Measurements from ENCODE around the gene REEP2. TPM values are rescaled to one million over a fixed set of nuclear protein-coding genes. Genes with fewer than 3 reads are reported as not detected.

The REEP2 gene
- total RNA-seq, 1 donor from 2014 or later = 0.80 TPM

DNA sequence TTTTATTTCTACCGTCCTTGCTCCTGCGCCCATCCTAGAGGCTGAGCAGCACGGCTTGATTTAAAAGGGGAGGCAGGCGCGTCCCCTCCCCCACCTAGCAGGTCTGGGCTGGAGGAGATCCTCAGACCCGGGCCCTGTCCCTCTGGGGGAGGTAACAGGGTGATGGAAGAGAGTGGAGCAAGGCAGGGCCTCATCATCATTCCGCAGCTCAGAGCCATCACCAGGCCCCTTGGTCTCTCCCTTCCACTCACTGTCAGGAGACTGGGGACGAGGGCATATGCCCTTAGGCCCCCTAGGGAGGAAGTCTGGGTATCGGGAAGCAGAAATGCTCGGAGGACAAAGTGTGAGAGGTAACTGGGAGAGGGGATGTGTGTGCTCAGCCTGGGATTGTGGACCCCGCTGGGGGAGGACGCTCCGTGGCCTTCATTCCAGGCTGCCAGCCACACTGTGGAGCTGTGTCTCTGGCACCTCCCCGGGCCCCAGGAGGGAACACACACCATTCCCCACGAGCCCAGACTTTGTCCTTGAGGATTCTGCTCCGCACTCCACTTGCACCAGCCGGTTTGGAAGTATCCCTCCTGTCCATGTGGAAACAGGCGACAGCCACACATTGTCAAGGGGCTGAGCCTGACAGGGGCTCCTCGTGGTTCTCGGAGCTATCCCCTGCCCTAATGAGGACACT, 761 bp downstream of the REEP2 start:
- no peak overlapping the region for H3K27ac ChIP-seq
- no peaks in the 10 kb centered on the region for H3K9me3 ChIP-seq
- peak overlapping the region; percentile 46 for H3K4me3 ChIP-seq
- ATAC-seq (peak; percentile 12 to 22), DNase-seq (no peak)
- H3K36me3 ChIP-seq = peaks cover 23% of the 10 kb centered on the region
- TF ChIP-seq, protein P1, sequence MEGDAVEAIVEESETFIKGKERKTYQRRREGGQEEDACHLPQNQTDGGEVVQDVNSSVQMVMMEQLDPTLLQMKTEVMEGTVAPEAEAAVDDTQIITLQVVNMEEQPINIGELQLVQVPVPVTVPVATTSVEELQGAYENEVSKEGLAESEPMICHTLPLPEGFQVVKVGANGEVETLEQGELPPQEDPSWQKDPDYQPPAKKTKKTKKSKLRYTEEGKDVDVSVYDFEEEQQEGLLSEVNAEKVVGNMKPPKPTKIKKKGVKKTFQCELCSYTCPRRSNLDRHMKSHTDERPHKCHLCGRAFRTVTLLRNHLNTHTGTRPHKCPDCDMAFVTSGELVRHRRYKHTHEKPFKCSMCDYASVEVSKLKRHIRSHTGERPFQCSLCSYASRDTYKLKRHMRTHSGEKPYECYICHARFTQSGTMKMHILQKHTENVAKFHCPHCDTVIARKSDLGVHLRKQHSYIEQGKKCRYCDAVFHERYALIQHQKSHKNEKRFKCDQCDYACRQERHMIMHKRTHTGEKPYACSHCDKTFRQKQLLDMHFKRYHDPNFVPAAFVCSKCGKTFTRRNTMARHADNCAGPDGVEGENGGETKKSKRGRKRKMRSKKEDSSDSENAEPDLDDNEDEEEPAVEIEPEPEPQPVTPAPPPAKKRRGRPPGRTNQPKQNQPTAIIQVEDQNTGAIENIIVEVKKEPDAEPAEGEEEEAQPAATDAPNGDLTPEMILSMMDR (IDR thresholded peaks at IDR 0.05) = no peak
- no peaks in the 10 kb centered on the region for H3K27me3 ChIP-seq (ENCODE audit: low read depth)
- intact Hi-C loops (cut with DNase I) = no loop called here
- H3K4me1 ChIP-seq = peaks cover 6% of the 10 kb centered on the region

DNA sequence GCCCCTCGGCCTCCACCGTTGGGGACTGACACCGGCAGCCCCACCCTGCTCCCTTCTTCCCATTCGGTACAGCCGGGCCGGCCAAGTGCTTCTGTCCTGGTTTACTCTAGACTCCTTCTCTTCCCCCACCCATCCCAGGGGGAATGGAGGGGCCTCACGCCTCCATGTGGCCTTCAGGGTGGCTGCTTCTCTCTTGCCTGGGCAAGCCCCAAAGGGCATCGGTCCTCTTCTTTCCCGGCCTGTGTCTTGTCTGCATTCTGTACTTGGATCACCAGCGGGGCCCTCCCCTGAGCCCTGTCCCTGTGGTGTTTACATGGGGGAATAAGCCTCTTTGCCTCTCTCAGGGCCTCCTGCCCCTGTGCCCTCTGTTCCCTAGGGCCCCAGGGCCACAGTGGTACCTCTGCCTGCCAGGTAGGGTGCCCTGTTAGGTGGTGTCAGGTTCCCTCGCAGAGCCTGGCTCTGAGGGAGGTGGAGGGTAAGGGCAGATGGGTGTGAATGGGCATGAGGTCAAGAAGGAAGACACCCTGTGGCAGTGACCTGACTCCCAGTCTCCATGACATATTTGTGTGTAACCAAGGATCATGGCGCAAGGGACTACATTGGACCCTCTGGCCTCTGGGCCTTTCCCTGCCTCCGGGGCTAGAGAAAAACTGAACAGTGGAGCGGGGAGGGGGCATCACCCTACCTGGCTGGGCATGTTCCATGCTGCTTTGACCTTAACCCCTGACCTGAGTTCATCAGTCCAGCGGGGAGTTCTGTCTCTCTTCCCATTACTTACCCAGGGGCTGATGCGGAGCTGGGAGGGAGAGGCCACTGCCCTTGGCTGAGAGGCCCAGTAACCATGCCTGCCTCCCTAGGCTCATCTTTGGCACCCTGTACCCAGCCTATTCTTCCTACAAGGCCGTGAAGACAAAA, 1.6 kb downstream of the REEP2 start:
- TF ChIP-seq, protein P1 (IDR thresholded peaks at IDR 0.05) = no peak
- H3K9me3 ChIP-seq = no peaks in the 10 kb centered on the region
- H3K27me3 ChIP-seq (ENCODE audit: low read depth) = no peaks in the 10 kb centered on the region
- H3K4me3 ChIP-seq = no peak overlapping the region
- H3K36me3 ChIP-seq = peaks cover 15% of the 10 kb centered on the region
- no peak for ATAC-seq
- intact Hi-C loops (cut with DNase I) = no loop called here
- no peak for DNase-seq
- H3K4me1 ChIP-seq = peaks cover 6% of the 10 kb centered on the region
- no peak overlapping the region for H3K27ac ChIP-seq

DNA sequence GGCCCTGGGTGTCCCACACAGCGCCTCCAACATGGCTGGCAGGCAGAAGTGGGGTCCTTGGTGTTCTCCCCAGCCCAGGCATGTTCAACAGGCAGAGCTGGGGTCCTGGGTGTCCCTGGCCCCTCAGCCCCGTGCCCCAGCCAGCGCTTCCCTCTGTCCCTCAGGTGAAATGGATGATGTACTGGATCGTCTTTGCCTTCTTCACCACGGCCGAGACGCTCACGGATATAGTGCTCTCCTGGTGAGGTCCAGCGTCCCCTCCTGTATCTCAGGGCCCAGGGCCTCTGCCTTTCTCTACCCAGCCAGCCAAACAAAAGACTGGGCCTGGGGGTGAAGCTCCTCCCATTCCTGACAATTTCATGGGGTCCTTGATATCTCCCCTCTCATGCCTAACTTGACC, 2.4 kb downstream of the REEP2 start:
- DNase-seq (no peak), ATAC-seq (no peak)
- H3K27ac ChIP-seq = no peak overlapping the region
- no peaks in the 10 kb centered on the region for H3K27me3 ChIP-seq (ENCODE audit: low read depth)
- peaks cover 6% of the 10 kb centered on the region for H3K4me1 ChIP-seq
- no peaks in the 10 kb centered on the region for H3K9me3 ChIP-seq
- TF ChIP-seq, protein P1 (IDR thresholded peaks at IDR 0.05) = no peak
- no peak overlapping the region for H3K4me3 ChIP-seq
- peaks cover 7% of the 10 kb centered on the region for H3K36me3 ChIP-seq
- intact Hi-C loops (cut with DNase I) = no loop called here

DNA sequence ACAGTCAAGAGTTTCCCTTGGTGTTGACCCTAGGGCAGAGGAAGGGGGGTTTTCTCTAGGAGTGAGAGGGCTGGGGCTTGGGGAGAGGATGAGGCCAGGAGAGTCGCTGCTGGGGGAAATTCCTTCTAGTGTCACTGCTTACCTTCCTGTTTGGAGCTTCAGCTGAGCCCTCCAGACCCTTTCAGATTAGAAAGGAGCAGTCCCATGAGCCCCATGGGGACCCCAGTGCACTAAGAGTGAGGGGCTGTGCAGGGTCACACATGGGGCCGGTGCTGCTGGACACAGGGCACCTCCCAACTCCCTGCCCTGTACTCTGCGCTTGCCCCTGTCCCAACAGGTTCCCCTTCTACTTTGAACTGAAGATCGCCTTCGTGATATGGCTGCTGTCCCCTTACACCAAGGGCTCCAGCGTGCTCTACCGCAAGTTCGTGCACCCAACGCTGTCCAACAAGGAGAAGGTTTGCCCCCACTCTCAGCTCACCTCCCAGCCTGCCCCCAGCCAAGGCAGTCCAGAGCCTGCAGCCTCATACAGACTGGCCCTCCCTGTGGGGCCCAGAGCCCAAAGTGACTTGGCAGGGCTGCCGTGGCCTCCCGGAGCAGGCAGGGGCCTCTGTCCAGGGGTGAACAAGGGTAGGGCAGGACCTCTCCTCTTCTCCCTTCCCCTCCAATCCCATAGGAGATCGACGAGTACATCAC, 5.4 kb downstream of the REEP2 start:
- Histone ChIP-seq H3K4me1 (peaks cover 5% of the 10 kb centered on the region), H3K27me3 (ENCODE audit: low read depth) (no peaks in the 10 kb centered on the region), H3K36me3 (no peaks in the 10 kb centered on the region), H3K9me3 (no peaks in the 10 kb centered on the region), H3K4me3 (no peak overlapping the region), H3K27ac (no peak overlapping the region)
- ATAC-seq (no peak), DNase-seq (no peak)
- TF ChIP-seq, protein P1 (IDR thresholded peaks at IDR 0.05) = no peak
- intact Hi-C loops (cut with DNase I) = no loop called here

DNA sequence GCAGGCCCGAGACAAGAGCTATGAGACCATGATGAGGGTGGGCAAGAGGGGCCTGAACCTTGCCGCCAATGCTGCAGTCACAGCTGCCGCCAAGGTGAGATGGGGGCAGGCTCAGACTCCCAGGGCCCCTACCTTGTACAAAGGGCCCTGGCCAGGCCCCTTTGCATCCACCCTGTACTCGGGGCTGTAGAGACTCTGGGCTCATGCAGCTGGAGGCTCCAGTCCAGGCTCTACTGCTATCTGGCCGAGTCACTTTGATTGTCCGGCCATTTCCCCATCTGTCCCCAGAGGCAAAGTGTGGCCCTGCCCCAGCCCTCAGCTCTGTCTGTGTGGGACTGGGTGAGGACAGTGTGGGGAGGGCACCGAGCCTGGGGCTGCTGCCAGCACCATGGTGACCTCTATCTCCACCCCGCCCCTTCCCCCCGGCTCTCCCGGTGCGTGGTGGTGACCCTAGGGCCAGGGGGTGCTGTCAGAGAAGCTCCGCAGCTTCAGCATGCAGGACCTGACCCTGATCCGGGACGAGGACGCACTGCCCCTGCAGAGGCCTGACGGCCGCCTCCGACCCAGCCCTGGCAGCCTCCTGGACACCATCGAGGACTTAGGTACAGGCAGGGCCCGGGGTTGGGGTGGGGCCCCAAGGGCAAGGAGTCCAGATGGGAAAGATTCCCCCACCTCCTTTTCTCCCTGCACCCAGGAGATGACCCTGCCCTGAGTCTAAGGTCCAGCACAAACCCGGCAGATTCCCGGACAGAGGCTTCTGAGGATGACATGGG, 6.1 kb downstream of the REEP2 start:
- intact Hi-C loops (cut with DNase I) = no loop called here

More for the DNA sequence above, 6.1 kb downstream of the REEP2 start:
- no peaks in the 10 kb centered on the region for H3K36me3 ChIP-seq
- H3K4me1 ChIP-seq = peaks cover 4% of the 10 kb centered on the region
- H3K27ac ChIP-seq = no peak overlapping the region
- ATAC-seq (no peak), DNase-seq (no peak)
- no peak overlapping the region for H3K4me3 ChIP-seq
- no peaks in the 10 kb centered on the region for H3K9me3 ChIP-seq
- no peaks in the 10 kb centered on the region for H3K27me3 ChIP-seq (ENCODE audit: low read depth)
- TF ChIP-seq, protein P1 (IDR thresholded peaks at IDR 0.05) = no peak

Data from lower lobe of right lung (tissue), 2 donors.